Nephron progenitor cell (in vitro differentiated cells): ENCODE measurements around the gene BNIP5.
"Not testable (repeated sequence)": the region's sequence is repeated elsewhere in the genome, so short reads cannot be mapped to it uniquely, and the experiment has no call there.

Experiments used
- DNase-seq: peaks from one replicate; pipeline ENCODE4 v3.0.0; 2021
- H3K27ac Mint-ChIP-seq: 2 replicates; pipeline ENCODE4 v1.8.0; 2021; ENCODE audit warnings: mild to moderate bottlenecking, moderate library complexity, mixed read lengths
- H3K27me3 Mint-ChIP-seq: 2 replicates; pipeline ENCODE4 v1.8.0; 2021; ENCODE audit warnings: mild to moderate bottlenecking, low read depth, mixed read lengths; ENCODE audit not compliant: poor library complexity
- H3K36me3 Mint-ChIP-seq: 2 replicates; pipeline ENCODE4 v1.8.0; 2021; ENCODE audit warnings: low read depth, mixed read lengths
- H3K4me1 Mint-ChIP-seq: 2 replicates; pipeline ENCODE4 v1.8.0; 2021; ENCODE audit warnings: mixed read lengths
- H3K4me3 Mint-ChIP-seq: 2 replicates; pipeline ENCODE4 v1.8.0; 2021; ENCODE audit warnings: mild to moderate bottlenecking, moderate library complexity, mixed read lengths
- H3K9me3 Mint-ChIP-seq: 2 replicates; pipeline ENCODE4 v1.8.0; 2021; ENCODE audit warnings: mild to moderate bottlenecking, moderate library complexity, mixed read lengths
- TF ChIP-seq, protein P1 (sequence below): fragments of 200-600 bp; sonication (generic); IDR thresholded peaks from 2 replicates; pipeline ENCODE4 v1.5.0; 2021; ENCODE audit warnings: antibody characterized with exemption

The BNIP5 gene

GRCh38 chr6:36364669-36365479, 28.2 kb upstream of the BNIP5 start:
- H3K4me3 Mint-ChIP-seq = no peak overlapping the region
- no peaks in the 10 kb centered on the region for H3K36me3 Mint-ChIP-seq
- H3K27me3 Mint-ChIP-seq = peaks cover 28% of the 10 kb centered on the region
- H3K9me3 Mint-ChIP-seq = no peaks in the 10 kb centered on the region
- DNase-seq = no peak
- H3K27ac Mint-ChIP-seq = no peak overlapping the region
- peaks cover 6% of the 10 kb centered on the region for H3K4me1 Mint-ChIP-seq
- TF ChIP-seq, protein P1, sequence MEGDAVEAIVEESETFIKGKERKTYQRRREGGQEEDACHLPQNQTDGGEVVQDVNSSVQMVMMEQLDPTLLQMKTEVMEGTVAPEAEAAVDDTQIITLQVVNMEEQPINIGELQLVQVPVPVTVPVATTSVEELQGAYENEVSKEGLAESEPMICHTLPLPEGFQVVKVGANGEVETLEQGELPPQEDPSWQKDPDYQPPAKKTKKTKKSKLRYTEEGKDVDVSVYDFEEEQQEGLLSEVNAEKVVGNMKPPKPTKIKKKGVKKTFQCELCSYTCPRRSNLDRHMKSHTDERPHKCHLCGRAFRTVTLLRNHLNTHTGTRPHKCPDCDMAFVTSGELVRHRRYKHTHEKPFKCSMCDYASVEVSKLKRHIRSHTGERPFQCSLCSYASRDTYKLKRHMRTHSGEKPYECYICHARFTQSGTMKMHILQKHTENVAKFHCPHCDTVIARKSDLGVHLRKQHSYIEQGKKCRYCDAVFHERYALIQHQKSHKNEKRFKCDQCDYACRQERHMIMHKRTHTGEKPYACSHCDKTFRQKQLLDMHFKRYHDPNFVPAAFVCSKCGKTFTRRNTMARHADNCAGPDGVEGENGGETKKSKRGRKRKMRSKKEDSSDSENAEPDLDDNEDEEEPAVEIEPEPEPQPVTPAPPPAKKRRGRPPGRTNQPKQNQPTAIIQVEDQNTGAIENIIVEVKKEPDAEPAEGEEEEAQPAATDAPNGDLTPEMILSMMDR = no peak

DNA sequence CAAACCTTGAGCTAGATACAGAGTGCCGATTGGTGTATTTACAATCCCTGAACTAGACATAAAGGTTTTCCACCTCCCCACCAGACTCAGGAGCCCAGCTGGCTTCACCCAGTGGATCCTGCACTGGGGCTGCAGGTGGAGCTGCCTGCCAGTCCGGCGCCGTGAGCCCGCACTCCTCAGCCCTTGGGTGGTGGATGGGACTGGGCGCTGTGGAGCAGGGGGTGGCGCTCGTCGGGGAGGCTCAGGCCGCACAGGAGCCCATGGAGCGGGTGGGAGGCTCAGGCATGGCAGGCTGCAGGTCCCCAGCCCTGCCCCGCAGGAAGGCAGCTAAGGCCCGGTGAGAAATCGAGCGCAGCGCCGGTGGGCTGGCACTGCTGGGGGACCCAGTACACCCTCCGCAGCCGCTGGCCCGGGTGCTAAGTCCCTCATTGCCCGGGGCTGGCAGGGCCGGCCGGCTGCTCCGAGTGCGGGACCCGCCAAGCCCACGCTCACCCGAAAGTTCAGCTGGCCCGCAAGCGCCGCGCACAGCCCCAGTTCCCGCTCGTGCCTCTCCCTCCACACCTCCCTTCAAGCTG, 27.5 kb upstream of the BNIP5 start:
- H3K9me3 Mint-ChIP-seq, H3K36me3 Mint-ChIP-seq, H3K4me3 Mint-ChIP-seq, DNase-seq, H3K4me1 Mint-ChIP-seq, H3K27ac Mint-ChIP-seq: not testable (repeated sequence)
- H3K27me3 Mint-ChIP-seq = peaks cover 28% of the 10 kb centered on the region

DNA sequence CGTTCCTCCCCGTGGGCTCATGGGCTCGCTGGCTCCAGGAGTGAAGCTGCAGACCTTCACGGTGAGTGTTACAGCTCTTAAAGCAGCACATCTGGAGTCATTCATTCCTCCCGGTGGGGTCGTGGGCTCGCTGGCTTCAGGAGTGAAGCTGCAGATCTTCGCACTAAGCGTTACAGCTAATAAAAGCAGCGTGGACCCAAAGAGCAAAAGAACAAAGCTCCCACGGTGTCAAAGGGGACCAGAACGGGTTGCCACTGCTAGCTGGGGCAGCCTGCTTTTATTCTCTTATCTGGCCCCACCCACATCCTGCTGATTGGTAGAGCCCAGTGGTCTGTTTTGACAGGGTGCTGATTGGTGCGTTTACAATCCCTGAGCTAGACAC, 26.7 kb upstream of the BNIP5 start:
- H3K4me1 Mint-ChIP-seq, H3K27ac Mint-ChIP-seq, H3K9me3 Mint-ChIP-seq, H3K36me3 Mint-ChIP-seq, H3K4me3 Mint-ChIP-seq, DNase-seq: not testable (repeated sequence)
- H3K27me3 Mint-ChIP-seq = peaks cover 28% of the 10 kb centered on the region

DNA sequence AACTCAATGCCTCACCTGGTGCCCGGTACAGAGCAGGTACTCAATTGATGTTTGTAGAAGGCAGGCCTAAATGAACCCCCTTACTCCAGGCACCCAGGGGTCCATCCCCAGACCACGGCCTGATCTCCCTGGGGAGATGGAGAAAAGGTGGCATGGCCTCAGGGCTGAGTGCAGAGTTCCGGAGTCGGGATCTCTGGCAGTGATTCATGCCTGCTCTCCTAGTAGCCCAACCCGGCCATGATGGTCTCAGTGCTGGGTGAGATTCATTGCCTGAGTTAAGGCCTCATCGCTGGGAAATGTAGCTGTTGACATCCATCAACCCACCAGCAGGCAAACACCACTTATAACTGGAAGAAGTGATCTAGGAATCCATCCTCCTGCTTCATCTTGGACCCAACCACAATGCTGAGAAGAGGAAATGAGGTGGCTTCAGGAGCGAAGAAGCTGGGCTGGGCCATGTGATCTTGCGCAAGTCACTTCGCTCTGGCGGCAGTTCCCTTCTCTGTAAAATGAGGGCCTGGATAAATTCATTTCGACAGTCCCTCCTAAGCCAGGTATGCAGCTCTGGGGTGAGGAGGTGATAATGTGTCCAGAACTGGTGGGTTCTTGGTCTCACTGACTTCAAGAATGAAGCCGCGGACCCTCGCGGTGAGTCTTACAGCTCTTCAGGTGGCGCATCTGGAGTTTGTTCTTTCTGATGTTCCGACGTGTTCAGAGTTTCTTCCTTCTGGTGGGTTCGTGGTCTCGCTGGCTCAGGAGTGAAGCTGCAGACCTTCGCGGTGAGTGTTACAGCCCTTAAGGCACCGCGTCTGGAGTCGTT, 26.1 kb upstream of the BNIP5 start:
- H3K4me1 Mint-ChIP-seq = peaks cover 8% of the 10 kb centered on the region
- H3K36me3 Mint-ChIP-seq = no peaks in the 10 kb centered on the region
- H3K27me3 Mint-ChIP-seq = peaks cover 24% of the 10 kb centered on the region
- no peaks in the 10 kb centered on the region for H3K9me3 Mint-ChIP-seq
- H3K27ac Mint-ChIP-seq = no peak overlapping the region
- no peak for DNase-seq
- TF ChIP-seq, protein P1 = no peak
- H3K4me3 Mint-ChIP-seq = no peak overlapping the region

DNA sequence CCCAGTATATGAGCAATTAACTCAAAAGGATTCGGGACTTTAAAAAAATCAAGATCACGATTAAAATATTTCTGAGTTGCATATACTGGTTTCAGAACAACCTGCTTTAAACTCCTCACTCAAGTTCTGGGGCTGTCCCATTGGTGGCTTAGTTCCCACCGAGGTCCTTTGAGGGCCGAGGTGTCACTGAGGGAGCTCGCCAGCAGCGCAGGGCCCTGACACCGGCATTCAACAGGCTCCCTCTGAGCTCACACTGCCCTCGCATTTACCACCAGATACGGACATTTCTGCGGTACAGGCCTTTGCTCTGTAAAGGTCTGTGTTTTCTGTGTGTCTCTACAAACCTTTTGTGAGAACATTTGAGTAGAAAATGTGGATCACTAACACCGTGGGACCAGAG, 24.4 kb upstream of the BNIP5 start:
- Mint-ChIP-seq H3K4me1 (peaks cover 8% of the 10 kb centered on the region), H3K27me3 (peaks cover 21% of the 10 kb centered on the region), H3K9me3 (no peaks in the 10 kb centered on the region), H3K36me3 (no peaks in the 10 kb centered on the region), H3K27ac (no peak overlapping the region), H3K4me3 (no peak overlapping the region)
- TF ChIP-seq, protein P1 = no peak
- DNase-seq = no peak

DNA sequence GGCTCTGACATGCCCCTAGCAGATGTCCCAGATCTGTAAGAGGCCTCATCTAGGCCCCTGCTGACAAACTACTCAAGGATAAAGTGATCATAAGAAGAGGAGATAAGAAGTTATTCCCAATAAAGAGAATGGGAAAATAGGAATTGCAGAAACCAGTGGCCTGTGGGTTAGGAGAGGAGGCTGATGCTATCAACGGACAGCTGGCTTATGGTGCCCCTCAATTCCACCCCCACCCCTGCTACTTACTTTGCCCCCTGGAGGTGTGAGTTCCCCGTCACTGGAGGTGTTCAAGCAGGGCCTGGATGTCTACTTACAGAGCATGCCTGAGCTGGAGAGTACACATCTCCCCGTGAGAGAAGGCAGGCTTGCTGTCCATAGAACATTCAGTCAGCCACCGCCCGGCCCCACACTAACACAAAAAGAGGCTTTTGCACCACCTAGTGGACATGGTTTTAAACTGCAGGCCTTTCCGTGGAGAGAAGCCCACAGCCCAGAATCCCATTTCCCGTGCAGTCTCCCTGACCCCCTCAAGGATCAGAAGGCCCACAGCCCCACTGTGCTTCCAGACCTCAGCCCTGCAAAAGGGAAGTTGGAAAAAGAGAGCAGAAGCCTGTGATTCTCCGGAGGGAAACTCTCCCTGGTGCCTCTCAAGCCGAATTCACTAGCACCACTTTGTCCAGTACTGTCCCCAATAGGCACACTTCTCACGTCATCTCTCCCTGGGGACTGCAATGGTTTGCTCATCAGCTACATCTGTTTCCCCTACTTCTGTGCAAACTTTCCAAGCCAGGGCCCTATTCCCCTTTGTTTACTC, 23.8 kb upstream of the BNIP5 start:
- Mint-ChIP-seq H3K27me3 (peaks cover 21% of the 10 kb centered on the region), H3K36me3 (no peaks in the 10 kb centered on the region), H3K9me3 (no peaks in the 10 kb centered on the region), H3K4me1 (peaks cover 8% of the 10 kb centered on the region), H3K27ac (no peak overlapping the region), H3K4me3 (no peak overlapping the region)
- TF ChIP-seq, protein P1 = peak; percentile 65
- DNase-seq = peak; percentile 81
